GM23248 (cell line): ENCODE results near the gene ATXN7L1.

Experiments
- EZH2 ChIP-seq: fragments of 200-600 bp; sonication (generic); IDR thresholded peaks from 2 replicates; pipeline ENCODE4 v1.6.1; 2018; ENCODE audit warnings: antibody characterized with exemption, mild to moderate bottlenecking; ENCODE audit not compliant: insufficient read depth, poor library complexity, severe bottlenecking
- EZH2phosphoT487 ChIP-seq: fragments of 200-600 bp; sonication (generic); IDR thresholded peaks from 2 replicates; pipeline ENCODE4 v1.6.1; 2018; ENCODE audit warnings: antibody characterized with exemption, moderate library complexity, mild to moderate bottlenecking, low read depth; ENCODE audit not compliant: insufficient read depth

- TF ChIP-seq EZH2 = no peak
- no peak for TF ChIP-seq EZH2phosphoT487
These were observed 109.9 kb downstream of the ATXN7L1 start for GRCh38 chr7:105766421-105767073.
